GM23338 (cell line): Measurements from ENCODE around the gene IL24. TPM values are rescaled to one million over a fixed set of nuclear protein-coding genes. Genes with fewer than 3 reads are reported as not detected.

Experiments
- ATAC-seq: fragments of 200-7000 bp; cut with Tn5 transposase; 3 replicates; pipeline ENCODE4 v1.9.1; 2020
- DNase-seq: peaks from one replicate; pipeline ENCODE4 v3.0.0-alpha.2; 2015; ENCODE audit warnings: low spot score
- H2AFZ ChIP-seq: fragments of 200-600 bp; sonication (generic); 2 replicates; pipeline ENCODE4 v1.8.0; 2016; ENCODE audit warnings: antibody characterized with exemption, mild to moderate bottlenecking, moderate library complexity
- H3F3A ChIP-seq: fragments of 200-600 bp; sonication (generic); replicated peaks from 2 replicates; pipeline ENCODE4 v1.8.0; 2017; ENCODE audit warnings: antibody characterized with exemption, mixed run types, low read depth
- H3K27ac ChIP-seq: fragments of 200-600 bp; sonication (generic); 2 replicates; pipeline ENCODE4 v1.6.1; 2016; ENCODE audit warnings: low read depth
- H3K27me3 ChIP-seq: fragments of 200-600 bp; sonication (generic); 2 replicates; pipeline ENCODE4 v1.8.0; 2016; ENCODE audit warnings: mild to moderate bottlenecking, mixed run types, moderate library complexity; ENCODE audit not compliant: insufficient read depth
- H3K36me3 ChIP-seq: fragments of 200-600 bp; sonication (generic); 2 replicates; pipeline ENCODE4 v1.8.0; 2016; ENCODE audit warnings: mild to moderate bottlenecking; ENCODE audit not compliant: insufficient read depth
- H3K4me1 ChIP-seq: fragments of 200-600 bp; sonication (generic); 2 replicates; pipeline ENCODE4 v1.8.0; 2016; ENCODE audit warnings: mild to moderate bottlenecking, moderate library complexity; ENCODE audit not compliant: insufficient read depth
- H3K4me2 ChIP-seq: fragments of 200-600 bp; sonication (generic); 2 replicates; pipeline ENCODE4 v1.7.1; 2017; ENCODE audit warnings: mixed run types
- H3K4me3 ChIP-seq: fragments of 200-600 bp; sonication (generic); 2 replicates; pipeline ENCODE4 v1.6.1; 2016; ENCODE audit warnings: mixed run types
- H3K79me2 ChIP-seq: fragments of 200-600 bp; sonication (generic); replicated peaks from 2 replicates; pipeline ENCODE4 v1.8.0; 2017; ENCODE audit warnings: mild to moderate bottlenecking; ENCODE audit not compliant: insufficient read depth
- H3K9me2 ChIP-seq: fragments of 200-600 bp; sonication (generic); 2 replicates; pipeline ENCODE4 v1.8.0; 2017; ENCODE audit not compliant: insufficient read depth
- H4K20me1 ChIP-seq: fragments of 200-600 bp; sonication (generic); replicated peaks from 2 replicates; pipeline ENCODE4 v1.8.0; 2017; ENCODE audit warnings: mild to moderate bottlenecking; ENCODE audit not compliant: insufficient read depth
- H3K27ac Mint-ChIP-seq: 2 replicates; pipeline ENCODE4 v1.8.0; 2020; ENCODE audit warnings: inconsistent platforms, mild to moderate bottlenecking, moderate library complexity, mixed read lengths
- H3K27me3 Mint-ChIP-seq: 3 replicates; pipeline ENCODE4 v1.8.0; 2022; ENCODE audit warnings: low read depth, mild to moderate bottlenecking, moderate library complexity, mixed read lengths, inconsistent platforms; ENCODE audit not compliant: insufficient read depth, poor library complexity
- H3K36me3 Mint-ChIP-seq: 3 replicates; pipeline ENCODE4 v1.8.0; 2021; ENCODE audit warnings: low read depth, mild to moderate bottlenecking, inconsistent platforms, moderate library complexity, mixed read lengths
- H3K4me1 Mint-ChIP-seq: 3 replicates; pipeline ENCODE4 v1.8.0; 2020; ENCODE audit warnings: mild to moderate bottlenecking, inconsistent platforms, mixed read lengths
- H3K4me3 Mint-ChIP-seq: 3 replicates; pipeline ENCODE4 v1.8.0; 2021; ENCODE audit warnings: moderate library complexity, mild to moderate bottlenecking, inconsistent platforms, mixed read lengths
- H3K9me3 Mint-ChIP-seq: 3 replicates; pipeline ENCODE4 v1.8.0; 2020; ENCODE audit warnings: moderate library complexity, mild to moderate bottlenecking, inconsistent platforms, mixed read lengths
- CREB1 ChIP-seq: fragments of 250-450 bp; sonication (Bioruptor Pico); IDR thresholded peaks from 2 replicates; pipeline ENCODE4 v1.5.0; 2020; ENCODE audit warnings: low read depth, mild to moderate bottlenecking, moderate library complexity
- ETS1 ChIP-seq: IDR thresholded peaks from 2 replicates; pipeline ENCODE4 v1.6.1; 2016; ENCODE audit warnings: antibody characterized with exemption
- EZH2 ChIP-seq: fragments of 200-600 bp; sonication (generic); IDR thresholded peaks from one replicate; pipeline ENCODE4 v1.8.0; 2017; ENCODE audit warnings: antibody characterized with exemption, mild to moderate bottlenecking, low read depth; ENCODE audit not compliant: unreplicated experiment
- EZH2phosphoT487 ChIP-seq: fragments of 200-600 bp; sonication (generic); IDR thresholded peaks from one replicate; pipeline ENCODE4 v1.8.1; 2018; ENCODE audit warnings: antibody characterized with exemption; ENCODE audit not compliant: unreplicated experiment
- JUNB ChIP-seq: IDR thresholded peaks from one replicate; pipeline ENCODE4 v1.6.1; 2016; ENCODE audit warnings: antibody characterized with exemption; ENCODE audit not compliant: unreplicated experiment
- NANOG ChIP-seq: IDR thresholded peaks from 2 replicates; pipeline ENCODE4 v1.6.1; 2016; ENCODE audit warnings: antibody characterized with exemption, borderline replicate concordance
- POLR2AphosphoS5 ChIP-seq: IDR thresholded peaks from 2 replicates; pipeline ENCODE4 v1.6.1; 2016; ENCODE audit warnings: antibody characterized with exemption, low read depth
- REST ChIP-seq: IDR thresholded peaks from one replicate; pipeline ENCODE4 v1.6.1; 2018; ENCODE audit warnings: antibody characterized with exemption; ENCODE audit not compliant: unreplicated experiment
- STAT1 ChIP-seq: IDR thresholded peaks from one replicate; pipeline ENCODE4 v1.6.1; 2016; ENCODE audit warnings: antibody characterized with exemption; ENCODE audit not compliant: unreplicated experiment
- ZNF114 ChIP-seq: fragments of 250-450 bp; sonication (Bioruptor Pico); IDR thresholded peaks from 2 replicates; pipeline ENCODE4 v1.5.0; 2020; ENCODE audit warnings: mild to moderate bottlenecking, moderate library complexity
- ZNF331 ChIP-seq: fragments of 250-450 bp; sonication (Bioruptor Pico); IDR thresholded peaks from 2 replicates; pipeline ENCODE4 v1.5.0; 2020; ENCODE audit warnings: low read depth, mild to moderate bottlenecking, moderate library complexity
- ZNF462 ChIP-seq: fragments of 250-450 bp; sonication (Bioruptor Pico); IDR thresholded peaks from 2 replicates; pipeline ENCODE4 v1.5.0; 2020; ENCODE audit warnings: mild to moderate bottlenecking, moderate library complexity
- polyA plus RNA-seq: library from polyadenylated mRNA; unstranded; fragments of >200 nt; fragmentation: Nextera tagmentation; extraction: Ambion mirVana; gene quantifications from 2 replicates; pipeline ENCODE4 v1.2.1, GENCODE V29; 2016
- total RNA-seq: library from RNA; depleted of rRNA; stranded (reverse); fragments of >200 nt; shearing (Covaris generic); gene quantifications from 2 replicates; pipeline ENCODE4 v1.2.3, GENCODE V29; 2014
- TF ChIP-seq, protein P1 (sequence below), 2 experiments: fragments of 200-600 bp in 1 of 2; sonication (generic) in 1 of 2; conservative IDR thresholded peaks; 2 replicates each; pipeline versions ENCODE4 v1.5.1 to v1.6.1; 2016 to 2017; ENCODE audit warnings: antibody characterized with exemption in 2 of 2, low read depth in 2 of 2, mild to moderate bottlenecking in 2 of 2, moderate library complexity in 1 of 2

Gene IL24
- total and polyA plus RNA-seq, 2 experiments from 2014 or later, result not detected

GRCh38 chr1:206944703-206945102 is 47.5 kb downstream of the IL24 start:
- no peaks in the 10 kb centered on the region for H3K9me3 Mint-ChIP-seq
- DNase-seq, result no peak
- H3K4me3 ChIP-seq, result no peak overlapping the region
- no peaks in the 10 kb centered on the region for H3K79me2 ChIP-seq
- ATAC-seq, result no peak
- H3K27me3 Mint-ChIP-seq, result peaks cover 1% of the 10 kb centered on the region
- no peak overlapping the region for H2AFZ ChIP-seq
- H3K4me1 ChIP-seq, result no peaks in the 10 kb centered on the region
- H3K4me2 ChIP-seq, result no peak overlapping the region
- TF ChIP-seq ZNF331 (no peak), ETS1 (no peak), CREB1 (CRISPR knock-in tag) (no peak), STAT1 (no peak), EZH2 (no peak), ZNF462 (no peak), EZH2phosphoT487 (no peak), REST (no peak), POLR2AphosphoS5 (no peak), NANOG (no peak), JUNB (no peak), ZNF114 (CRISPR knock-in tag) (no peak)
- TF ChIP-seq, protein P1, sequence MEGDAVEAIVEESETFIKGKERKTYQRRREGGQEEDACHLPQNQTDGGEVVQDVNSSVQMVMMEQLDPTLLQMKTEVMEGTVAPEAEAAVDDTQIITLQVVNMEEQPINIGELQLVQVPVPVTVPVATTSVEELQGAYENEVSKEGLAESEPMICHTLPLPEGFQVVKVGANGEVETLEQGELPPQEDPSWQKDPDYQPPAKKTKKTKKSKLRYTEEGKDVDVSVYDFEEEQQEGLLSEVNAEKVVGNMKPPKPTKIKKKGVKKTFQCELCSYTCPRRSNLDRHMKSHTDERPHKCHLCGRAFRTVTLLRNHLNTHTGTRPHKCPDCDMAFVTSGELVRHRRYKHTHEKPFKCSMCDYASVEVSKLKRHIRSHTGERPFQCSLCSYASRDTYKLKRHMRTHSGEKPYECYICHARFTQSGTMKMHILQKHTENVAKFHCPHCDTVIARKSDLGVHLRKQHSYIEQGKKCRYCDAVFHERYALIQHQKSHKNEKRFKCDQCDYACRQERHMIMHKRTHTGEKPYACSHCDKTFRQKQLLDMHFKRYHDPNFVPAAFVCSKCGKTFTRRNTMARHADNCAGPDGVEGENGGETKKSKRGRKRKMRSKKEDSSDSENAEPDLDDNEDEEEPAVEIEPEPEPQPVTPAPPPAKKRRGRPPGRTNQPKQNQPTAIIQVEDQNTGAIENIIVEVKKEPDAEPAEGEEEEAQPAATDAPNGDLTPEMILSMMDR (conservative IDR thresholded peaks at IDR 0.05; ENCODE audit: low read depth in 2 of 2), result no peak
- no peak overlapping the region for H3K4me3 Mint-ChIP-seq
- H3K4me1 Mint-ChIP-seq, result no peaks in the 10 kb centered on the region
- H3K36me3 ChIP-seq, result no peaks in the 10 kb centered on the region
- no peaks in the 10 kb centered on the region for H3K36me3 Mint-ChIP-seq
- H3F3A ChIP-seq, result no peaks in the 10 kb centered on the region
- no peaks in the 10 kb centered on the region for H4K20me1 ChIP-seq
- H3K27me3 ChIP-seq, result no peaks in the 10 kb centered on the region
- H3K27ac ChIP-seq, result no peak overlapping the region
- peaks cover 10% of the 10 kb centered on the region; the same call in 1 of the 2 replicates for H3K9me2 ChIP-seq
- no peak overlapping the region; the same call in 1 of the 2 replicates for H3K27ac Mint-ChIP-seq
